ENCODE data around the gene CTCF. TPM values are rescaled to one million over a fixed set of nuclear protein-coding genes. Genes with fewer than 3 reads are reported as not detected.

The CTCF gene
- total and polyA plus RNA-seq, 2 experiments from 2014 or later = 64.5 to 72.3 TPM

GRCh38 chr16:67666032-67666551, 103.8 kb downstream of the CTCF start:
- H3K4me3 ChIP-seq = peak overlapping the region; percentile 90
- peaks cover 3% of the 10 kb centered on the region for H3K36me3 Mint-ChIP-seq (ENCODE audit: low read depth)
- H4K20me1 ChIP-seq (replicated peaks; ENCODE audit: insufficient read depth) = 0 out of 2 replicates have a peak, but pooled peaks cover 5% of the 10 kb centered on the region
- H3K4me1 ChIP-seq (ENCODE audit: insufficient read depth) = peaks cover 14% of the 10 kb centered on the region; the same call in 1 of the 2 replicates
- H3K4me3 Mint-ChIP-seq = peak overlapping the region; percentile 74
- ATAC-seq (peak; percentile 42), DNase-seq (ENCODE audit: low spot score) (peak; percentile 77)
- no peaks in the 10 kb centered on the region for H3K79me2 ChIP-seq (replicated peaks; ENCODE audit: insufficient read depth)
- no peaks in the 10 kb centered on the region for H3K36me3 ChIP-seq (ENCODE audit: insufficient read depth)
- H3K27ac Mint-ChIP-seq = no peak overlapping the region
- peaks cover 31% of the 10 kb centered on the region for H3F3A ChIP-seq (replicated peaks; ENCODE audit: low read depth)
- peaks cover 17% of the 10 kb centered on the region for H3K4me1 Mint-ChIP-seq
- no peak overlapping the region for H3K27ac ChIP-seq (ENCODE audit: low read depth)
- H3K27me3 Mint-ChIP-seq (ENCODE audit: insufficient read depth, low read depth, poor library complexity) = peaks cover 28% of the 10 kb centered on the region
- peaks cover 10% of the 10 kb centered on the region for H3K27me3 ChIP-seq (ENCODE audit: insufficient read depth)
- peak overlapping the region; percentile 93 for H3K4me2 ChIP-seq
- no peak for TF ChIP-seq ZNF462 (CRISPR knock-in tag; IDR thresholded peaks at IDR 0.05)
- TF ChIP-seq POLR2AphosphoS5 (IDR thresholded peaks at IDR 0.05; ENCODE audit: low read depth) = peak; percentile 10; the same call in 1 of the 2 replicates
- TF ChIP-seq CTCF (conservative IDR thresholded peaks at IDR 0.05; ENCODE audit: low read depth in 2 of 2) = 0 out of 4 replicates have a peak, but pooled peaks of 1 of the 2 experiments have one; percentile 4
- peak overlapping the region; percentile 91 for H2AFZ ChIP-seq
- no peaks in the 10 kb centered on the region for H3K9me2 ChIP-seq (ENCODE audit: insufficient read depth)
- H3K9me3 Mint-ChIP-seq = no peaks in the 10 kb centered on the region; the same call in 2 of the 3 replicates
